Measurements from ENCODE around the gene LRP6.
A peak's percentile ranks its signal among the peaks of the same experiment; 100 is the strongest.
"Not testable (repeated sequence)": the region's sequence is repeated elsewhere in the genome, so short reads cannot be mapped to it uniquely, and the experiment has no call there.

Gene LRP6

GRCh38 chr12:12275874-12276273 is 9.0 kb upstream of the LRP6 start:
- Mint-ChIP-seq H3K9me3 (peaks cover 4% of the 10 kb centered on the region), H3K4me3 (no peak overlapping the region), H3K27me3 (peaks cover 2% of the 10 kb centered on the region), H3K36me3 (ENCODE audit: low read depth) (no peaks in the 10 kb centered on the region), H3K4me1 (ENCODE audit: low read depth) (no peaks in the 10 kb centered on the region), H3K27ac (no peak overlapping the region)

GRCh38 chr12:12273291-12273957 is 6.6 kb upstream of the LRP6 start:
- Mint-ChIP-seq H3K4me3 (no peak overlapping the region), H3K27me3 (no peaks in the 10 kb centered on the region), H3K9me3 (peaks cover 4% of the 10 kb centered on the region), H3K27ac (no peak overlapping the region), H3K36me3 (ENCODE audit: low read depth) (no peaks in the 10 kb centered on the region), H3K4me1 (ENCODE audit: low read depth) (no peaks in the 10 kb centered on the region)

GRCh38 chr12:12272869-12273268 is 6.0 kb upstream of the LRP6 start:
- Mint-ChIP-seq H3K36me3 (ENCODE audit: low read depth) (no peaks in the 10 kb centered on the region), H3K9me3 (peaks cover 4% of the 10 kb centered on the region), H3K27me3 (peaks cover 3% of the 10 kb centered on the region), H3K4me3 (no peak overlapping the region), H3K4me1 (ENCODE audit: low read depth) (no peaks in the 10 kb centered on the region), H3K27ac (no peak overlapping the region)

- Mint-ChIP-seq H3K9me3 (no peaks in the 10 kb centered on the region), H3K27ac (no peak overlapping the region), H3K4me3 (no peak overlapping the region), H3K27me3 (peaks cover 17% of the 10 kb centered on the region), H3K36me3 (ENCODE audit: low read depth) (no peaks in the 10 kb centered on the region), H3K4me1 (ENCODE audit: low read depth) (peaks cover 13% of the 10 kb centered on the region)
Observed at GRCh38 chr12:12270226-12270625, 3.4 kb upstream of the LRP6 start.

- no peak overlapping the region for H3K27ac Mint-ChIP-seq
- no peaks in the 10 kb centered on the region for H3K9me3 Mint-ChIP-seq
- H3K4me1 Mint-ChIP-seq (ENCODE audit: low read depth), result peaks cover 20% of the 10 kb centered on the region
- H3K27me3 Mint-ChIP-seq, result peaks cover 37% of the 10 kb centered on the region
- peak overlapping the region; percentile 82 for H3K4me3 Mint-ChIP-seq
- no peaks in the 10 kb centered on the region for H3K36me3 Mint-ChIP-seq (ENCODE audit: low read depth)
Observed at GRCh38 chr12:12267742-12268200, 927 bp upstream of the LRP6 start.

GRCh38 chr12:12266389-12266872 is 413 bp downstream of the LRP6 start:
- Mint-ChIP-seq H3K4me1 (ENCODE audit: low read depth) (peaks cover 20% of the 10 kb centered on the region), H3K27ac (no peak overlapping the region), H3K4me3 (peak overlapping the region; percentile 82), H3K9me3 (no peaks in the 10 kb centered on the region), H3K27me3 (peaks cover 44% of the 10 kb centered on the region), H3K36me3 (ENCODE audit: low read depth) (no peaks in the 10 kb centered on the region)

GRCh38 chr12:12265571-12266388 is 1.1 kb downstream of the LRP6 start:
- no peaks in the 10 kb centered on the region for H3K36me3 Mint-ChIP-seq (ENCODE audit: low read depth)
- peak overlapping the region; percentile 82 for H3K4me3 Mint-ChIP-seq
- no peaks in the 10 kb centered on the region for H3K9me3 Mint-ChIP-seq
- H3K4me1 Mint-ChIP-seq (ENCODE audit: low read depth), result peaks cover 20% of the 10 kb centered on the region
- peaks cover 44% of the 10 kb centered on the region for H3K27me3 Mint-ChIP-seq
- peak overlapping the region; percentile 26 for H3K27ac Mint-ChIP-seq

- H3K9me3 Mint-ChIP-seq, result no peaks in the 10 kb centered on the region
- peaks cover 44% of the 10 kb centered on the region for H3K27me3 Mint-ChIP-seq
- peak overlapping the region; percentile 82 for H3K4me3 Mint-ChIP-seq
- no peak overlapping the region for H3K27ac Mint-ChIP-seq
- H3K4me1 Mint-ChIP-seq (ENCODE audit: low read depth), result peaks cover 20% of the 10 kb centered on the region
- no peaks in the 10 kb centered on the region for H3K36me3 Mint-ChIP-seq (ENCODE audit: low read depth)
Observed at GRCh38 chr12:12265035-12265434, 1.8 kb downstream of the LRP6 start.

- H3K9me3 Mint-ChIP-seq, result no peaks in the 10 kb centered on the region
- H3K27me3 Mint-ChIP-seq, result peaks cover 44% of the 10 kb centered on the region
- H3K4me1 Mint-ChIP-seq (ENCODE audit: low read depth), result peaks cover 20% of the 10 kb centered on the region
- no peaks in the 10 kb centered on the region for H3K36me3 Mint-ChIP-seq (ENCODE audit: low read depth)
- H3K4me3 Mint-ChIP-seq, result no peak overlapping the region
- no peak overlapping the region for H3K27ac Mint-ChIP-seq
Observed at GRCh38 chr12:12263909-12264308, 2.9 kb downstream of the LRP6 start.

- not testable (repeated sequence) for H3K36me3 Mint-ChIP-seq (ENCODE audit: low read depth); H3K4me1 Mint-ChIP-seq (ENCODE audit: low read depth); H3K9me3 Mint-ChIP-seq; H3K4me3 Mint-ChIP-seq; H3K27ac Mint-ChIP-seq; H3K27me3 Mint-ChIP-seq
Observed at GRCh38 chr12:12256291-12256757, 10.5 kb downstream of the LRP6 start.

- H3K27ac Mint-ChIP-seq, result no peak overlapping the region
- no peaks in the 10 kb centered on the region for H3K27me3 Mint-ChIP-seq
- no peaks in the 10 kb centered on the region for H3K36me3 Mint-ChIP-seq (ENCODE audit: low read depth)
- H3K9me3 Mint-ChIP-seq, result no peaks in the 10 kb centered on the region
- peaks cover 5% of the 10 kb centered on the region for H3K4me1 Mint-ChIP-seq (ENCODE audit: low read depth)
- no peak overlapping the region for H3K4me3 Mint-ChIP-seq
Observed at GRCh38 chr12:12254553-12254952, 12.3 kb downstream of the LRP6 start.

- no peaks in the 10 kb centered on the region for H3K36me3 Mint-ChIP-seq (ENCODE audit: low read depth)
- no peak overlapping the region for H3K27ac Mint-ChIP-seq
- peaks cover 14% of the 10 kb centered on the region for H3K4me1 Mint-ChIP-seq (ENCODE audit: low read depth)
- no peaks in the 10 kb centered on the region for H3K9me3 Mint-ChIP-seq
- H3K4me3 Mint-ChIP-seq, result no peak overlapping the region
- no peaks in the 10 kb centered on the region for H3K27me3 Mint-ChIP-seq
Observed at GRCh38 chr12:12249216-12250050, 17.4 kb downstream of the LRP6 start.

- H3K4me1 Mint-ChIP-seq (ENCODE audit: low read depth), result peaks cover 14% of the 10 kb centered on the region
- no peak overlapping the region for H3K27ac Mint-ChIP-seq
- no peaks in the 10 kb centered on the region for H3K27me3 Mint-ChIP-seq
- H3K9me3 Mint-ChIP-seq, result no peaks in the 10 kb centered on the region
- H3K4me3 Mint-ChIP-seq, result no peak overlapping the region
- no peaks in the 10 kb centered on the region for H3K36me3 Mint-ChIP-seq (ENCODE audit: low read depth)
Observed at GRCh38 chr12:12247584-12247983, 19.3 kb downstream of the LRP6 start.

- no peaks in the 10 kb centered on the region for H3K9me3 Mint-ChIP-seq
- H3K36me3 Mint-ChIP-seq (ENCODE audit: low read depth), result no peaks in the 10 kb centered on the region
- no peaks in the 10 kb centered on the region for H3K27me3 Mint-ChIP-seq
- no peak overlapping the region for H3K4me3 Mint-ChIP-seq
- no peak overlapping the region for H3K27ac Mint-ChIP-seq
- peaks cover 7% of the 10 kb centered on the region for H3K4me1 Mint-ChIP-seq (ENCODE audit: low read depth)
Observed at GRCh38 chr12:12244341-12244740, 22.5 kb downstream of the LRP6 start.
